ENCODE data around the gene CLCNKB.

GRCh38 chr1:16085522-16085921 lies 41.9 kb downstream of the CLCNKB start:
- TF ChIP-seq EZH2 (IDR thresholded peaks at IDR 0.05) = no peak
- no peak for TF ChIP-seq CTCF (IDR thresholded peaks at IDR 0.05)
- no peak for TF ChIP-seq EZH2phosphoT487 (IDR thresholded peaks at IDR 0.05)
